GM18526 (cell line): ENCODE measurements around the gene ZNF462.

Source experiments
- POLR2A ChIP-seq: IDR thresholded peaks from 3 replicates; pipeline ENCODE4 v1.6.1; 2011; ENCODE audit not compliant: insufficient read length; ENCODE audit errors: extremely low read depth

The ZNF462 gene

GRCh38 chr9:106862821-106863720, at the start of gene ZNF462:
Gene ZNF462 (plus strand): TSS chr9:106863166. CDS start chr9:106923384, 60,218 bp downstream.
- no peak for TF ChIP-seq POLR2A

GRCh38 chr9:106816524-106816923, 46.4 kb upstream of the ZNF462 start:
- no peak for TF ChIP-seq POLR2A

- no peak for TF ChIP-seq POLR2A
Measured at GRCh38 chr9:106818034-106818433, 44.9 kb upstream of the ZNF462 start.

GRCh38 chr9:106820866-106821265, 42.1 kb upstream of the ZNF462 start:
- no peak for TF ChIP-seq POLR2A

GRCh38 chr9:106828070-106828469, 34.9 kb upstream of the ZNF462 start:
- TF ChIP-seq POLR2A, result no peak

GRCh38 chr9:106828965-106829364, 34.0 kb upstream of the ZNF462 start:
- no peak for TF ChIP-seq POLR2A

- no peak for TF ChIP-seq POLR2A
Measured at GRCh38 chr9:106829666-106830408, 33.1 kb upstream of the ZNF462 start.

DNA sequence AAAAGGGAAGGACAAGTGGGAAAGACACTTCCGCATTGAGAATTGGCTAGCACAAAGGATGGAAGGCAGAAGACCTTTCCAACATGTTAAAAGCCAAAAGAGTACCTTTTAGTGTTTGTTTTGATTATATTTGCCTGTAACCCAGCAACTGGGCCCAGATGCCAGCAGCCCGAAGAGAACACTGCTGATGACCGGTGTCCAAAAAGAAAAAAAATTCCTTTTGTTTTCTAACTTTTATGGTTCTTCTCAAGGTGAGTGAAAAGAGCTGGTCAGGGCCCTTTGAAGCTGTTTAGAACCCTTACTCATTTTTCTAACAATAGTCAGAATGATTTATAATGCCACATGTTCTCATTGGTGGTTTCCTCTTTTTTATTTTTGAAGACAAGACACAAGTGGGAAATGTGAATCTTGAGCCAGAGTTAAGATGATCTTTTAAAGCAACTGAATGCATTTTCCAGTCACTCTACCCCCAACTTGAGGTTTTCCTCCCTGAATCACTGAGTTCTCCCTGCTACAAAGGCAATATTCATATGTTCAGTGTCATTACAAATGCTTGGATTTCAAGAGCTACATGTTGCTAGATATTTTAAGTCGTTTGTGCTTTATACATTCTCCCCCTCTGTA, 32.3 kb upstream of the ZNF462 start:
- no peak for TF ChIP-seq POLR2A

DNA sequence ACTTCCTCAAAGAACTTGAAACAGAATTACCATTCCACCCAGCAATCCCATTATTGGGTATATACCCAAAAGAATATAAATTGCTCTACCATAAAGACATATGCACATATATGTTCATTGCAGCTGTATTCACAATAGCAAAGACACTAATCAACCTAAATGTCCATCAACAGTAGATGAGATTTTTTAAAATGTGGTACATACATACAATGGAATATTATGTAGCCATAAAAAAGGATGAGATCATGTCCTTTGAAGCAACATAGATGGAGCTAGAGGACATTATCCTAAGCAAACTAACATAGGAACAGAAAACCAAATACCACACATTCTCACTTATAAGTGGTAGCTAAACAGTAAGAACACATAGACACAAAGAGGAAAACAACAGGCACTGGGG, 28.1 kb upstream of the ZNF462 start:
- TF ChIP-seq POLR2A, result no peak

GRCh38 chr9:106835840-106836239, 27.1 kb upstream of the ZNF462 start:
- TF ChIP-seq POLR2A, result no peak

DNA sequence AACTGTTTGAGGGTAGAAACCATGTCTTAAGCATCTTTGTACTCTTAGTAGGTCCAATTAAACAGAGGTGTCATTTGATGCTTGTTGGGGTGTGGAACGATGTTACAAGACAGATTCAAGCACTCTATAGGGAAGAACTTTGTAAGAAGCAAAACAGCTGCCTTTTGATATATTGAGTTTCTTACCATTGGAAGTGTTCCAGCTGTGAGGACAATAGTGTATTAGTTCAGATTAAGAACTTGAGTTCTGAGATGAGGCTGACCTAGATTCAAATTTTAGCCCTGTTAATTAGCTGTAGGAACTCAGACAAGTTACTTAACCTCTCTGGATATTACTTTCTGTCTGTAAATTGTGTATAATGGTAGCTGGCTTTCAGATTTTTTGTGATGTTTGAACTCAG, 19.6 kb upstream of the ZNF462 start:
- no peak for TF ChIP-seq POLR2A

- TF ChIP-seq POLR2A, result no peak
Measured at GRCh38 chr9:106846307-106846706, 16.7 kb upstream of the ZNF462 start.

- no peak for TF ChIP-seq POLR2A
Measured at GRCh38 chr9:106846857-106847256, 16.1 kb upstream of the ZNF462 start.

DNA sequence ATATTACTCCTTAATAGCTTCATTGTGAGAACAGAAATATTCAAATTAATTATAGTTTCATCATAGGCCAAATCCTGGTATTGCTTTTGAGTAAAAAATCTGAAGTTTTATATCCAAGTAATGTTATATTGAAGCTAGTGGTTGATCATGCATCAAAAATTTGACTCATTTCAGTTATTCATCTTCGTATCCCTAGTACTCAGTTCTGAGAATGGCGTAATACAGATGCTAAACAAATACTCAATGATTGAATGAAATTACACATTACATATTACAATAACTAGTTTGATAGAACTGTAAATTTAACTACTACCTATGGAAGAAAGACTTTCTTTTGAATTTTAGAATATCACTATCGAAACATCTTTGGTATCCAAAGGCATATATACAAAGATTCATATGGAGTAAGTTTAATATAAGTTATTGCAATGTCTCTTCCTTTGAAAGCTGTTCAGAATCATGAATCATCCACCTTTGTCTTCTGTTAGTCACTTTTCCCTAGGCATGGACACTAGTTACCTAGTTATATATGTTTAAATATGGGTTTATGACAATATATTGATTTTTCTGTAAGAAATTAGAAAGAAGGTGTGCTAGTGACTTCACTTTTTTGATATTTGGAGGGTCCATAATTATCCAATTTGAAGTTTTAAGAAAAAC, 5.0 kb upstream of the ZNF462 start:
- TF ChIP-seq POLR2A, result no peak
